Measurements from ENCODE around the gene GSDME. TPM values are rescaled to one million over a fixed set of nuclear protein-coding genes. Genes with fewer than 3 reads are reported as not detected.

The GSDME gene
- polyA plus RNA-seq, 1 of the 3 experiments (the other 2 are of a cell fraction) = 109 TPM

- peaks cover 54% of the 10 kb centered on the region; the same call in 1 of the 2 replicates for H3K79me2 ChIP-seq (ENCODE audit: insufficient read depth)
- peaks cover 6 to 32% of the 10 kb centered on the region in 2 experiments for H3K36me3 ChIP-seq (replicated peaks in 1 of 2; ENCODE audit: control insufficient read depth in 1 of 2, insufficient read depth in 2 of 2, low read length in 1 of 2)
- no peak for DNase-seq
- TF ChIP-seq EP300 (IDR thresholded peaks at IDR 0.05; ENCODE audit: borderline replicate concordance in 1 of 2, low read depth in 1 of 2, low read length in 1 of 2) (peak in 1 of 2 experiments; percentile 33; a peak in 1 of 4 replicates), ZBTB33 (IDR thresholded peaks at IDR 0.05; ENCODE audit: borderline replicate concordance, low read depth) (no peak), MAX (IDR thresholded peaks at IDR 0.05; ENCODE audit: low read depth) (no peak), TAF1 (IDR thresholded peaks at IDR 0.05; ENCODE audit: borderline replicate concordance, low read depth, low read length) (no peak), POLR2AphosphoS5 (IDR thresholded peaks at IDR 0.05; ENCODE audit: low read depth, low read length) (no peak), NFIC (IDR thresholded peaks at IDR 0.05; ENCODE audit: borderline replicate concordance) (no peak), REST (IDR thresholded peaks at IDR 0.05; ENCODE audit: low read depth, low read length) (no peak), IRF3 (IDR thresholded peaks at IDR 0.05; ENCODE audit: low read depth, low read length) (no peak), USF2 (IDR thresholded peaks at IDR 0.05; ENCODE audit: borderline replicate concordance, low read depth, low read length) (no peak), EZH2phosphoT487 (IDR thresholded peaks at IDR 0.05; ENCODE audit: borderline replicate concordance, low read depth) (no peak), MXI1 (IDR thresholded peaks at IDR 0.05; ENCODE audit: low read depth, low read length) (no peak), TCF12 (IDR thresholded peaks at IDR 0.05) (peak; percentile 42; the same call in 1 of the 2 replicates), RXRA (IDR thresholded peaks at IDR 0.05; ENCODE audit: borderline replicate concordance, low read depth) (no peak), TEAD4 (IDR thresholded peaks at IDR 0.05; ENCODE audit: borderline replicate concordance, insufficient read depth) (no peak), JUND (IDR thresholded peaks at IDR 0.05) (peak; percentile 6; the same call in 1 of the 2 replicates), PBX3 (IDR thresholded peaks at IDR 0.05) (peak; percentile 5; the same call in 1 of the 2 replicates), FOXM1 (IDR thresholded peaks at IDR 0.05; ENCODE audit: low read depth) (no peak), ELF1 (IDR thresholded peaks at IDR 0.05) (no peak)
- CTCF ChIA-PET = interaction anchor here (0.8 kb wide), 1 partner anchor 18 kb away, joined by 3 read pairs; no protein-coding TSS in a partner anchor
- peak overlapping the region in 1 of 2 experiments; percentile 5; a peak in 1 of 4 replicates for H3K27ac ChIP-seq (ENCODE audit: low read depth in 2 of 2, low read length in 1 of 2)
- peaks cover 3% of the 10 kb centered on the region for H3F3A ChIP-seq (replicated peaks; ENCODE audit: insufficient read depth)
- H3K9ac ChIP-seq = no peak overlapping the region
- H4K20me1 ChIP-seq (ENCODE audit: insufficient read depth) = no peaks in the 10 kb centered on the region
- no peaks in the 10 kb centered on the region for H3K9me2 ChIP-seq
- H3K9me3 ChIP-seq = peaks cover 12% of the 10 kb centered on the region
- no peak overlapping the region for H2AFZ ChIP-seq (ENCODE audit: low read depth)
- H3K4me2 ChIP-seq = no peak overlapping the region; the same call in 1 of the 2 replicates
- no peak overlapping the region for H3K4me3 ChIP-seq (ENCODE audit: low read depth in 2 of 2, low read length in 1 of 2)
- POLR2A ChIA-PET = no interaction called here
- no peaks in the 10 kb centered on the region for H3K27me3 ChIP-seq (ENCODE audit: insufficient read depth)
- H3K4me1 ChIP-seq (ENCODE audit: control insufficient read depth in 1 of 2, insufficient read depth in 2 of 2, low read depth in 1 of 2, low read length in 1 of 2) = peaks cover 7 to 17% of the 10 kb centered on the region in 2 experiments; a peak in 2 of 4 replicates
Measured at GRCh38 chr7:24734306-24734705, 23.0 kb downstream of the GSDME start.
